ENCODE results near the gene IP6K3.
A peak's percentile ranks its signal among the peaks of the same experiment; 100 is the strongest.

The IP6K3 gene

GRCh38 chr6:33692078-33692759 is 54.5 kb downstream of the IP6K3 start:
- H3K27ac ChIP-seq: peak overlapping the region in 1 of 2 donors; percentile 72
- no peak for DNase-seq (ENCODE audit: low spot score)
- no peak for TF ChIP-seq CTCF (IDR thresholded peaks at IDR 0.05)

GRCh38 chr6:33691456-33692077 is 55.1 kb downstream of the IP6K3 start:
- no peak for TF ChIP-seq CTCF (IDR thresholded peaks at IDR 0.05)
- H3K4me3 ChIP-seq: no peak overlapping the region
- H3K27ac ChIP-seq: peak overlapping the region in 1 of 2 donors; percentile 72
- no peak for DNase-seq (ENCODE audit: low spot score)

More at GRCh38 chr6:33692078-33692759, 54.5 kb downstream of the IP6K3 start:
- no peak overlapping the region for H3K4me3 ChIP-seq

GRCh38 chr6:33690766-33691165 is 55.9 kb downstream of the IP6K3 start:
- TF ChIP-seq CTCF (IDR thresholded peaks at IDR 0.05): no peak
- no peak for DNase-seq (ENCODE audit: low spot score)
- H3K27ac ChIP-seq: no peak overlapping the region
- H3K4me3 ChIP-seq: no peak overlapping the region

GRCh38 chr6:33689879-33690278 is 56.8 kb downstream of the IP6K3 start:
- H3K27ac ChIP-seq: no peak overlapping the region
- no peak for TF ChIP-seq CTCF (IDR thresholded peaks at IDR 0.05)
- H3K4me3 ChIP-seq: no peak overlapping the region
- no peak for DNase-seq (ENCODE audit: low spot score)

GRCh38 chr6:33689148-33689494 is 57.6 kb downstream of the IP6K3 start:
- no peak for DNase-seq (ENCODE audit: low spot score)
- TF ChIP-seq CTCF (IDR thresholded peaks at IDR 0.05): no peak
- Histone ChIP-seq H3K27ac (no peak overlapping the region), H3K4me3 (no peak overlapping the region)

GRCh38 chr6:33688451-33689147 is 58.1 kb downstream of the IP6K3 start:
- Histone ChIP-seq H3K27ac (no peak overlapping the region), H3K4me3 (no peak overlapping the region)
- no peak for DNase-seq (ENCODE audit: low spot score)
- no peak for TF ChIP-seq CTCF (IDR thresholded peaks at IDR 0.05)

All from coronary artery (tissue), 2 donors.